22Rv1 (cell line): ENCODE measurements around the gene RSPO1.

Experiments used
- H3K27ac ChIP-seq: fragments of 450-650 bp; 2 replicates; pipeline ENCODE4 v1.5.1; 2017
- ZFX ChIP-seq: fragments of 450-650 bp; IDR thresholded peaks from 2 replicates; pipeline ENCODE4 v1.6.1; 2017; ENCODE audit warnings: antibody characterized with exemption, borderline replicate concordance
- TF ChIP-seq, protein P1 (sequence below): fragments of 450-650 bp; IDR thresholded peaks from 2 replicates; pipeline ENCODE4 v1.5.1; 2017; ENCODE audit warnings: mild to moderate bottlenecking

RSPO1 gene

DNA sequence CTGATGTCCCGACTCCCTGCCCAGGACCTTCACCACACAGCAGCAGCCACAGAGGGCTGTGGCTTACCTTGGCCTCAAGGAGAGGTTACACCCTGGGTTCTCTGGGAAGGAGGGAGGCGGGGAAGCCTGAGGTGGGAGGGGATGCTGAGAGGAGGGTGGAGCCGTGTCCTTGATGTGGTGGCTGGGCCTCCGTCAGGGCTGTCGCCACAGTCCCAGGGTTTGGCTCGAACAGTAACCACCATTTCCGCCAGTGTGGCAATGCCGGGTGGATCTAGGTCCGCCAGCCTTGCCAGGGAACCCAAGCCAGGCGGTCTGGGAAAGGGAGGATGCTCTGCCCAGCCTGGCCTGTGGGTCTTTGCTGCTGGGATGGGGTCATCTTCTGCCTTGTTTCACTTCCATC, 39.2 kb upstream of the RSPO1 start:
- TF ChIP-seq, protein P1, sequence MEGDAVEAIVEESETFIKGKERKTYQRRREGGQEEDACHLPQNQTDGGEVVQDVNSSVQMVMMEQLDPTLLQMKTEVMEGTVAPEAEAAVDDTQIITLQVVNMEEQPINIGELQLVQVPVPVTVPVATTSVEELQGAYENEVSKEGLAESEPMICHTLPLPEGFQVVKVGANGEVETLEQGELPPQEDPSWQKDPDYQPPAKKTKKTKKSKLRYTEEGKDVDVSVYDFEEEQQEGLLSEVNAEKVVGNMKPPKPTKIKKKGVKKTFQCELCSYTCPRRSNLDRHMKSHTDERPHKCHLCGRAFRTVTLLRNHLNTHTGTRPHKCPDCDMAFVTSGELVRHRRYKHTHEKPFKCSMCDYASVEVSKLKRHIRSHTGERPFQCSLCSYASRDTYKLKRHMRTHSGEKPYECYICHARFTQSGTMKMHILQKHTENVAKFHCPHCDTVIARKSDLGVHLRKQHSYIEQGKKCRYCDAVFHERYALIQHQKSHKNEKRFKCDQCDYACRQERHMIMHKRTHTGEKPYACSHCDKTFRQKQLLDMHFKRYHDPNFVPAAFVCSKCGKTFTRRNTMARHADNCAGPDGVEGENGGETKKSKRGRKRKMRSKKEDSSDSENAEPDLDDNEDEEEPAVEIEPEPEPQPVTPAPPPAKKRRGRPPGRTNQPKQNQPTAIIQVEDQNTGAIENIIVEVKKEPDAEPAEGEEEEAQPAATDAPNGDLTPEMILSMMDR = no peak
- no peak for TF ChIP-seq ZFX

GRCh38 chr1:37672136-37672870, 37.6 kb upstream of the RSPO1 start:
- TF ChIP-seq, protein P1 = no peak
- TF ChIP-seq ZFX = no peak
- no peak overlapping the region for H3K27ac ChIP-seq

More for the DNA sequence above, 39.2 kb upstream of the RSPO1 start:
- no peak overlapping the region for H3K27ac ChIP-seq

DNA sequence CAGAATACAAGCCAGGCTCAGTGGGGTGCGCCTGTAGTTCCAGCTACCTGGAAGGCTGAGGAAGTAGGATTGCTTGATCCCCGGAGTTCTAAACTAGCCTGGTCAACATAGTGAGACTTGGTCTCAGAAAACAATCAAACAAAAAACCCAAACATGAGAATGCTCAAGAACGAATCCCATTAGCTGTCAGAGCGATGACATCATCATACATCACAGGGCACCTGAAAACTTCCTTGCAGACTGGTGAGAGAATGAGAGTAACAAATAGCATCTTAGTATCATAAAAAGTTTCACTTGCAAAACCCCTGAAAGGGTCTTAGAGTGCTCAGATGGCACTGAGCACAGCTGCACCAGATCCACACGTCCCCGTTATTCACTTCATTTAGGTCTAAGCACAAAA, 36.6 kb upstream of the RSPO1 start:
- no peak overlapping the region for H3K27ac ChIP-seq
- TF ChIP-seq, protein P1 = no peak
- TF ChIP-seq ZFX = no peak

DNA sequence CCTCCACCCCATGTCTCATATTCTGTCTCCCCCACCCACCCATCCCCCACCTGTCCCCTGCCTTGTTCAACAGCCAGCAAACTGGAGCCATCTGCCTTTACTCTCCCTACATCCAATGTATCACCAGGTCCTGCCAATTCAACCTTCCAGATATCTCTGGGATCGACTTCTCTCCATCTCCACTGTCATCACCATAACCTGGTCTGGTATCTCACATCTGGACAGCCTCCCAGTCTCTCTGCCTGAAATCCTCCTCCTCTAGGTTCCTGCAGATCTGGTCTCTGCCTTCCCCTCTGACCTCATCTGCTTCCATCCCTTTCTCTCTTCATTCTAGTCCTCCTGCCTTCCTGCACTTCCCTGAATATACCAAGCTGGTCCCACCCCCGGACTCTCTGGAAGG, 35.4 kb upstream of the RSPO1 start:
- TF ChIP-seq, protein P1 = no peak
- TF ChIP-seq ZFX = no peak
- H3K27ac ChIP-seq = no peak overlapping the region

DNA sequence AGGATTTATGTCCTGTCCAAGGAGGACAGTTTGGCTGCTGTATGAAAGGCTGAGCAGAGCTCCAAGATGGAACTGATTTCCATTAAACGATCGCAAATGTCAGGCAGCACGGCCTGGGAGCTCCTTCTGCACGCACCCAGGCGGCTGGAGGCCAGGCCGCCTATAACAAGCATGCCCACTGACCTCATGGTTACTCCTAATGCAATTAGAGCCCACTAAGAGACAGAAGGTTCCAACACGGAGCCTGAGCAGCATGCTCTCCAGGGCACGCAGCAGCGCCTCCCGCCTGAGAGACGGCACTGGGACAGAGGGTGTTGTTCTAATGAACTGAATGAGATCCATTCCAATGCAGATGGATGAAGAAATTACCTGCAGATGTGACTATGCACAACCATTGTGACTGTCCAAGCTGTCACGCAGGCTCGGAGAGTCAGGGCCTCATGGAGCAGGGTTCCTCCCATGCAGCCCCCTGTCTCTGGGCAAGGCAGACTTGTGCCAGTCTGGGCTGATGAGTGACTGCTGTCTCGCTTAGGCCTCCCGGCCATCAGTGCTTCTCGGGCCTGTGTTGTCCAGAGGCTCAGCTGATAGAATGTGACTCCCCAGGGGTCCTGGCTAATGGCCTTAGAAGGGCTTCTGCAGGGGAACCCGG, 32.5 kb upstream of the RSPO1 start:
- no peak for TF ChIP-seq ZFX
- TF ChIP-seq, protein P1 = no peak

GRCh38 chr1:37666241-37666867, 31.7 kb upstream of the RSPO1 start:
- TF ChIP-seq, protein P1 = no peak
- TF ChIP-seq ZFX = no peak
- H3K27ac ChIP-seq = no peak overlapping the region

More for the DNA sequence above, 32.5 kb upstream of the RSPO1 start:
- no peak overlapping the region for H3K27ac ChIP-seq

- H3K27ac ChIP-seq = no peak overlapping the region
- TF ChIP-seq, protein P1 = no peak
- no peak for TF ChIP-seq ZFX
Measured at GRCh38 chr1:37663426-37664000, 28.8 kb upstream of the RSPO1 start.
